Hematopoietic multipotent progenitor cell treated with erythropoietin and hydrocortisone succinate and interleukin-3 and kit ligand, for 8 days (in vitro differentiated cells): ENCODE measurements around the gene EHBP1.

ENCODE experiments used
- DNase-seq: peaks from one replicate; pipeline ENCODE4 v3.0.0-alpha.2; 2015

The EHBP1 gene

GRCh38 chr2:62785810-62786597, 80.5 kb downstream of the EHBP1 start:
- no peak for DNase-seq

- peak; percentile 63 for DNase-seq
Observed at GRCh38 chr2:62787386-62787785, 81.9 kb downstream of the EHBP1 start.

GRCh38 chr2:62789518-62789917, 84.0 kb downstream of the EHBP1 start:
- no peak for DNase-seq

- DNase-seq: no peak
Observed at GRCh38 chr2:62789918-62790317, 84.4 kb downstream of the EHBP1 start.

GRCh38 chr2:62792408-62792807, 86.9 kb downstream of the EHBP1 start:
- DNase-seq: no peak

- no peak for DNase-seq
Observed at GRCh38 chr2:62793213-62793612, 87.7 kb downstream of the EHBP1 start.

GRCh38 chr2:62794791-62795190, 89.3 kb downstream of the EHBP1 start:
- no peak for DNase-seq

- no peak for DNase-seq
Observed at GRCh38 chr2:62795341-62795740, 89.8 kb downstream of the EHBP1 start.

- no peak for DNase-seq
Observed at GRCh38 chr2:62797107-62797506, 91.6 kb downstream of the EHBP1 start.

- no peak for DNase-seq
Observed at GRCh38 chr2:62800618-62801017, 95.1 kb downstream of the EHBP1 start.

GRCh38 chr2:62801110-62801509, 95.6 kb downstream of the EHBP1 start:
- DNase-seq: no peak

- no peak for DNase-seq
Observed at GRCh38 chr2:62801814-62802523, 96.5 kb downstream of the EHBP1 start.

- DNase-seq: no peak
Observed at GRCh38 chr2:62803961-62804360, 98.4 kb downstream of the EHBP1 start.

GRCh38 chr2:62806231-62806630, 100.7 kb downstream of the EHBP1 start:
- DNase-seq: no peak

GRCh38 chr2:62808554-62808953, 103.0 kb downstream of the EHBP1 start:
- DNase-seq: no peak

- no peak for DNase-seq
Observed at GRCh38 chr2:62811086-62811485, 105.6 kb downstream of the EHBP1 start.

GRCh38 chr2:62811972-62812371, 106.5 kb downstream of the EHBP1 start:
- no peak for DNase-seq

- DNase-seq: no peak
Observed at GRCh38 chr2:62812921-62813825, 107.7 kb downstream of the EHBP1 start.

- peak; percentile 51 for DNase-seq
Observed at GRCh38 chr2:62814123-62814522, 108.6 kb downstream of the EHBP1 start.

- DNase-seq: no peak
Observed at GRCh38 chr2:62817348-62817747, 111.8 kb downstream of the EHBP1 start.

GRCh38 chr2:62817995-62818713, 112.6 kb downstream of the EHBP1 start:
- DNase-seq: no peak

- no peak for DNase-seq
Observed at GRCh38 chr2:62822549-62822948, 117.0 kb downstream of the EHBP1 start.

GRCh38 chr2:62824388-62824787, 118.9 kb downstream of the EHBP1 start:
- no peak for DNase-seq
